GM19395 (cell line): ENCODE results near the gene C22orf15.

Source experiments
- ATAC-seq: cut with Tn5 transposase; IDR thresholded peaks from one replicate; pipeline ENCODE4 v1.9.1; 2021; ENCODE audit warnings: mild to moderate bottlenecking, moderate library complexity; ENCODE audit not compliant: unreplicated experiment

The C22orf15 gene

GRCh38 chr22:23750714-23751440 is 11.9 kb upstream of the C22orf15 start, which contains the start of gene ZNF70:
Gene ZNF70, minus strand, starts transcription at chr22:23751112. Its CDS starts 5,972 bp downstream, at chr22:23745140.
- ATAC-seq: peak; percentile 65

- ATAC-seq: no peak
These were observed 11.3 kb upstream of the C22orf15 start for GRCh38 chr22:23751441-23751996.

- ATAC-seq: no peak
These were observed 10.6 kb upstream of the C22orf15 start for GRCh38 chr22:23752090-23752691.

- ATAC-seq: no peak
These were observed 10.0 kb upstream of the C22orf15 start for GRCh38 chr22:23752750-23753149.

GRCh38 chr22:23753385-23753784 is 9.4 kb upstream of the C22orf15 start:
- no peak for ATAC-seq

GRCh38 chr22:23754220-23754919 is 8.4 kb upstream of the C22orf15 start, which contains the start of gene VPREB3:
Gene VPREB3, minus strand, starts transcription at chr22:23754425. Its CDS starts 62 bp downstream, at chr22:23754363.
- no peak for ATAC-seq

GRCh38 chr22:23754980-23755636 is 7.7 kb upstream of the C22orf15 start:
- ATAC-seq: no peak

GRCh38 chr22:23755711-23756110 is 7.1 kb upstream of the C22orf15 start:
- no peak for ATAC-seq

- no peak for ATAC-seq
These were observed 5.9 kb upstream of the C22orf15 start for GRCh38 chr22:23756891-23757290.

GRCh38 chr22:23759566-23759965 is 3.2 kb upstream of the C22orf15 start:
- ATAC-seq: no peak

GRCh38 chr22:23760056-23760455 is 2.7 kb upstream of the C22orf15 start:
- ATAC-seq: no peak

- ATAC-seq: no peak
These were observed 772 bp downstream of the C22orf15 start for GRCh38 chr22:23763579-23763945.

GRCh38 chr22:23763954-23764353 is 1.2 kb downstream of the C22orf15 start:
- no peak for ATAC-seq

GRCh38 chr22:23764899-23765881 is 2.4 kb downstream of the C22orf15 start:
- ATAC-seq: no peak

GRCh38 chr22:23767303-23767672 is 4.5 kb downstream of the C22orf15 start:
- no peak for ATAC-seq

- peak; percentile 50 for ATAC-seq
These were observed 5.1 kb downstream of the C22orf15 start, which contains the start of gene CHCHD10 for GRCh38 chr22:23767673-23768548. Gene CHCHD10, minus strand, starts transcription at chr22:23767972. Its CDS starts 98 bp downstream, at chr22:23767874.

- no peak for ATAC-seq
These were observed 6.7 kb downstream of the C22orf15 start for GRCh38 chr22:23769321-23769965.

- ATAC-seq: no peak
These were observed 9.5 kb downstream of the C22orf15 start for GRCh38 chr22:23772315-23772648.
